ENCODE results near the gene ATG9B. TPM values are rescaled to one million over a fixed set of nuclear protein-coding genes. Genes with fewer than 3 reads are reported as not detected.

Gene ATG9B
- total and polyA plus RNA-seq, 9 of the 15 experiments (the other 6 are each of a cell fraction or from before 2014, with no cell fraction given): 0.29 to 8.0 (median 2.1) TPM

DNA sequence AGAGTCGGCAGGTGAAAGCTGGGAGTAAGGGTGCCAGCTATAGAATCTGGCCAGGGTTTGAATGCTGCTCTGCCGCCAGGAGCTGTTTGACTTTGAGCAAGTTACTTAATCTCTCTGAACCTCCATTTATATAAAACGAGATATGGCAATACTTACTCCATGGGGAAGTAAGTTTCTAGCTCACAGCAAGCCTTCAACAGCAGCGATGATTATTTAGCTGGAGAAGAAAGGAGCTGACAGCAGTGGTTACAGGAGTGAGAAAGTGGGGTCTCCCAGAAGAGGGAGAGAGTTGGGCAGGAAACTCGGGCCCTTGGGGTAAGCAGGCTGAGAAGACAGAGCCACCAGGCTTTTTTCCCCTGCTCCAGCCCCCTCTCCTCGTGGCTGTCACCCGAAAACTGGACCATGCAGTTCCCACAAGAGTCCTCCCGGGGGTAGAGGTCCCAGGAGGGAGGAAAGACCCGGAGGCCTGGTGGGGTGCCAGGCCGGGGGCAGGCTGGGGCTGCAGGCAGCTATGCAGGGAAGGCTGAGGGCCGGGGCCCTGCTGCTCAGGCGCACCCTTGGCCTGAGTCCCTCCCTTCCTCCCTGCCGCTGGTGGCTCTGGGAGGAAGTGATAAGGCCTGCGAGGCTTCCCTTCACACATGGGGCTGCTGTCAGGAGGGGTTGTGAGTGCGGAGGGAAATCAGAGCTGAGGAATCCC lies 30.0 kb downstream of the ATG9B start (continued):
- TF ChIP-seq, protein P1, sequence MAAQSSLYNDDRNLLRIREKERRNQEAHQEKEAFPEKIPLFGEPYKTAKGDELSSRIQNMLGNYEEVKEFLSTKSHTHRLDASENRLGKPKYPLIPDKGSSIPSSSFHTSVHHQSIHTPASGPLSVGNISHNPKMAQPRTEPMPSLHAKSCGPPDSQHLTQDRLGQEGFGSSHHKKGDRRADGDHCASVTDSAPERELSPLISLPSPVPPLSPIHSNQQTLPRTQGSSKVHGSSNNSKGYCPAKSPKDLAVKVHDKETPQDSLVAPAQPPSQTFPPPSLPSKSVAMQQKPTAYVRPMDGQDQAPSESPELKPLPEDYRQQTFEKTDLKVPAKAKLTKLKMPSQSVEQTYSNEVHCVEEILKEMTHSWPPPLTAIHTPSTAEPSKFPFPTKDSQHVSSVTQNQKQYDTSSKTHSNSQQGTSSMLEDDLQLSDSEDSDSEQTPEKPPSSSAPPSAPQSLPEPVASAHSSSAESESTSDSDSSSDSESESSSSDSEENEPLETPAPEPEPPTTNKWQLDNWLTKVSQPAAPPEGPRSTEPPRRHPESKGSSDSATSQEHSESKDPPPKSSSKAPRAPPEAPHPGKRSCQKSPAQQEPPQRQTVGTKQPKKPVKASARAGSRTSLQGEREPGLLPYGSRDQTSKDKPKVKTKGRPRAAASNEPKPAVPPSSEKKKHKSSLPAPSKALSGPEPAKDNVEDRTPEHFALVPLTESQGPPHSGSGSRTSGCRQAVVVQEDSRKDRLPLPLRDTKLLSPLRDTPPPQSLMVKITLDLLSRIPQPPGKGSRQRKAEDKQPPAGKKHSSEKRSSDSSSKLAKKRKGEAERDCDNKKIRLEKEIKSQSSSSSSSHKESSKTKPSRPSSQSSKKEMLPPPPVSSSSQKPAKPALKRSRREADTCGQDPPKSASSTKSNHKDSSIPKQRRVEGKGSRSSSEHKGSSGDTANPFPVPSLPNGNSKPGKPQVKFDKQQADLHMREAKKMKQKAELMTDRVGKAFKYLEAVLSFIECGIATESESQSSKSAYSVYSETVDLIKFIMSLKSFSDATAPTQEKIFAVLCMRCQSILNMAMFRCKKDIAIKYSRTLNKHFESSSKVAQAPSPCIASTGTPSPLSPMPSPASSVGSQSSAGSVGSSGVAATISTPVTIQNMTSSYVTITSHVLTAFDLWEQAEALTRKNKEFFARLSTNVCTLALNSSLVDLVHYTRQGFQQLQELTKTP (IDR thresholded peaks at IDR 0.05; ENCODE audit: low read depth in 1 of 2, partially characterized antibody in 2 of 2): peak in 1 of 2 experiments; percentile 69
- peak; percentile 66; the same call in 1 of the 2 replicates for TF ChIP-seq NCOA1 (IDR thresholded peaks at IDR 0.05; ENCODE audit: low read depth)
- TF ChIP-seq, protein P2, sequence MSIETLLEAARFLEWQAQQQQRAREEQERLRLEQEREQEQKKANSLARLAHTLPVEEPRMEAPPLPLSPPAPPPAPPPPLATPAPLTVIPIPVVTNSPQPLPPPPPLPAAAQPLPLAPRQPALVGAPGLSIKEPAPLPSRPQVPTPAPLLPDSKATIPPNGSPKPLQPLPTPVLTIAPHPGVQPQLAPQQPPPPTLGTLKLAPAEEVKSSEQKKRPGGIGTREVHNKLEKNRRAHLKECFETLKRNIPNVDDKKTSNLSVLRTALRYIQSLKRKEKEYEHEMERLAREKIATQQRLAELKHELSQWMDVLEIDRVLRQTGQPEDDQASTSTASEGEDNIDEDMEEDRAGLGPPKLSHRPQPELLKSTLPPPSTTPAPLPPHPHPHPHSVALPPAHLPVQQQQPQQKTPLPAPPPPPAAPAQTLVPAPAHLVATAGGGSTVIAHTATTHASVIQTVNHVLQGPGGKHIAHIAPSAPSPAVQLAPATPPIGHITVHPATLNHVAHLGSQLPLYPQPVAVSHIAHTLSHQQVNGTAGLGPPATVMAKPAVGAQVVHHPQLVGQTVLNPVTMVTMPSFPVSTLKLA (conservative IDR thresholded peaks at IDR 0.05): peak in 1 of 2 experiments; percentile 90; a peak in 3 of 4 replicates
- 0 out of 2 replicates have a peak, but pooled peaks have one; percentile 19 for TF ChIP-seq MEF2D (tag; conservative IDR thresholded peaks at IDR 0.05; ENCODE audit: low read depth)
- TF ChIP-seq SRF (CRISPR knock-in tag; IDR thresholded peaks at IDR 0.05): peak in 1 of 2 experiments; percentile 86; a peak in 1 of 4 replicates
- TF ChIP-seq ZNF175 (CRISPR knock-in tag; IDR thresholded peaks at IDR 0.05; ENCODE audit: low read depth): peak; percentile 78; the same call in 1 of the 2 replicates
- no peak for TF ChIP-seq SMC3 (conservative IDR thresholded peaks at IDR 0.05; ENCODE audit: insufficient read depth, low read depth, low read length)
- TF ChIP-seq ZNF311 (CRISPR knock-in tag; IDR thresholded peaks at IDR 0.05): peak; percentile 63; the same call in 1 of the 2 replicates
- TF ChIP-seq, protein P3, sequence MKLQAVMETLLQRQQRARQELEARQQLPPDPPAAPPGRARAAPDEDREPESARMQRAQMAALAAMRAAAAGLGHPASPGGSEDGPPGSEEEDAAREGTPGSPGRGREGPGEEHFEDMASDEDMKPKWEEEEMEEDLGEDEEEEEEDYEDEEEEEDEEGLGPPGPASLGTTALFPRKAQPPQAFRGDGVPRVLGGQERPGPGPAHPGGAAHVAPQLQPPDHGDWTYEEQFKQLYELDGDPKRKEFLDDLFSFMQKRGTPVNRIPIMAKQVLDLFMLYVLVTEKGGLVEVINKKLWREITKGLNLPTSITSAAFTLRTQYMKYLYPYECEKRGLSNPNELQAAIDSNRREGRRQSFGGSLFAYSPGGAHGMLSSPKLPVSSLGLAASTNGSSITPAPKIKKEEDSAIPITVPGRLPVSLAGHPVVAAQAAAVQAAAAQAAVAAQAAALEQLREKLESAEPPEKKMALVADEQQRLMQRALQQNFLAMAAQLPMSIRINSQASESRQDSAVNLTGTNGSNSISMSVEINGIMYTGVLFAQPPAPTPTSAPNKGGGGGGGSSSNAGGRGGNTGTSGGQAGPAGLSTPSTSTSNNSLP (IDR thresholded peaks at IDR 0.05; ENCODE audit: borderline replicate concordance, low read depth, low read length): 0 out of 2 replicates have a peak, but pooled peaks have one; percentile 15
- TF ChIP-seq, protein P4, sequence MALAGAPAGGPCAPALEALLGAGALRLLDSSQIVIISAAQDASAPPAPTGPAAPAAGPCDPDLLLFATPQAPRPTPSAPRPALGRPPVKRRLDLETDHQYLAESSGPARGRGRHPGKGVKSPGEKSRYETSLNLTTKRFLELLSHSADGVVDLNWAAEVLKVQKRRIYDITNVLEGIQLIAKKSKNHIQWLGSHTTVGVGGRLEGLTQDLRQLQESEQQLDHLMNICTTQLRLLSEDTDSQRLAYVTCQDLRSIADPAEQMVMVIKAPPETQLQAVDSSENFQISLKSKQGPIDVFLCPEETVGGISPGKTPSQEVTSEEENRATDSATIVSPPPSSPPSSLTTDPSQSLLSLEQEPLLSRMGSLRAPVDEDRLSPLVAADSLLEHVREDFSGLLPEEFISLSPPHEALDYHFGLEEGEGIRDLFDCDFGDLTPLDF (CRISPR knock-in tag; IDR thresholded peaks at IDR 0.05): peak; percentile 63
- TF ChIP-seq, protein P5, sequence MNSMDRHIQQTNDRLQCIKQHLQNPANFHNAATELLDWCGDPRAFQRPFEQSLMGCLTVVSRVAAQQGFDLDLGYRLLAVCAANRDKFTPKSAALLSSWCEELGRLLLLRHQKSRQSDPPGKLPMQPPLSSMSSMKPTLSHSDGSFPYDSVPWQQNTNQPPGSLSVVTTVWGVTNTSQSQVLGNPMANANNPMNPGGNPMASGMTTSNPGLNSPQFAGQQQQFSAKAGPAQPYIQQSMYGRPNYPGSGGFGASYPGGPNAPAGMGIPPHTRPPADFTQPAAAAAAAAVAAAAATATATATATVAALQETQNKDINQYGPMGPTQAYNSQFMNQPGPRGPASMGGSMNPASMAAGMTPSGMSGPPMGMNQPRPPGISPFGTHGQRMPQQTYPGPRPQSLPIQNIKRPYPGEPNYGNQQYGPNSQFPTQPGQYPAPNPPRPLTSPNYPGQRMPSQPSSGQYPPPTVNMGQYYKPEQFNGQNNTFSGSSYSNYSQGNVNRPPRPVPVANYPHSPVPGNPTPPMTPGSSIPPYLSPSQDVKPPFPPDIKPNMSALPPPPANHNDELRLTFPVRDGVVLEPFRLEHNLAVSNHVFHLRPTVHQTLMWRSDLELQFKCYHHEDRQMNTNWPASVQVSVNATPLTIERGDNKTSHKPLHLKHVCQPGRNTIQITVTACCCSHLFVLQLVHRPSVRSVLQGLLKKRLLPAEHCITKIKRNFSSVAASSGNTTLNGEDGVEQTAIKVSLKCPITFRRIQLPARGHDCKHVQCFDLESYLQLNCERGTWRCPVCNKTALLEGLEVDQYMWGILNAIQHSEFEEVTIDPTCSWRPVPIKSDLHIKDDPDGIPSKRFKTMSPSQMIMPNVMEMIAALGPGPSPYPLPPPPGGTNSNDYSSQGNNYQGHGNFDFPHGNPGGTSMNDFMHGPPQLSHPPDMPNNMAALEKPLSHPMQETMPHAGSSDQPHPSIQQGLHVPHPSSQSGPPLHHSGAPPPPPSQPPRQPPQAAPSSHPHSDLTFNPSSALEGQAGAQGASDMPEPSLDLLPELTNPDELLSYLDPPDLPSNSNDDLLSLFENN (IDR thresholded peaks at IDR 0.05; ENCODE audit: low read depth in 2 of 2, low read length in 2 of 2): peak in 1 of 2 experiments; percentile 82; a peak in 2 of 4 replicates
